GM18907 (cell line): ENCODE data around the gene SCARB2.
A peak's percentile ranks its signal among the peaks of the same experiment; 100 is the strongest.

Experiments
- ATAC-seq: cut with Tn5 transposase; IDR thresholded peaks from one replicate; pipeline ENCODE4 v1.9.1; 2021; ENCODE audit warnings: mild to moderate bottlenecking, moderate library complexity; ENCODE audit not compliant: unreplicated experiment

SCARB2 gene

GRCh38 chr4:76226418-76226817 lies 12.8 kb upstream of the SCARB2 start:
- ATAC-seq = no peak

- ATAC-seq = no peak
These were observed 10.5 kb upstream of the SCARB2 start for GRCh38 chr4:76224171-76224570.

- no peak for ATAC-seq
These were observed 5.9 kb upstream of the SCARB2 start for GRCh38 chr4:76219299-76220055.

- ATAC-seq = no peak
These were observed 3.6 kb upstream of the SCARB2 start for GRCh38 chr4:76216975-76217814.

GRCh38 chr4:76216524-76216923 lies 2.9 kb upstream of the SCARB2 start:
- no peak for ATAC-seq

GRCh38 chr4:76215077-76215476 lies 1.5 kb upstream of the SCARB2 start:
- ATAC-seq = no peak

GRCh38 chr4:76214177-76214675 lies 602 bp upstream of the SCARB2 start:
- ATAC-seq = peak; percentile 1

GRCh38 chr4:76212851-76213414 lies 691 bp downstream of the SCARB2 start:
- ATAC-seq = no peak

- ATAC-seq = no peak
These were observed 1.6 kb downstream of the SCARB2 start for GRCh38 chr4:76211769-76212708.

- no peak for ATAC-seq
These were observed 3.2 kb downstream of the SCARB2 start for GRCh38 chr4:76210452-76210851.

GRCh38 chr4:76209881-76210280 lies 3.7 kb downstream of the SCARB2 start:
- ATAC-seq = no peak

- ATAC-seq = no peak
These were observed 5.4 kb downstream of the SCARB2 start for GRCh38 chr4:76208005-76208765.

GRCh38 chr4:76207549-76207948 lies 6.1 kb downstream of the SCARB2 start:
- no peak for ATAC-seq

- no peak for ATAC-seq
These were observed 7.2 kb downstream of the SCARB2 start for GRCh38 chr4:76206222-76206942.

GRCh38 chr4:76205476-76205875 lies 8.1 kb downstream of the SCARB2 start:
- no peak for ATAC-seq

GRCh38 chr4:76204936-76205335 lies 8.7 kb downstream of the SCARB2 start:
- ATAC-seq = no peak

- ATAC-seq = no peak
These were observed 10.1 kb downstream of the SCARB2 start for GRCh38 chr4:76203541-76203940.

- ATAC-seq = no peak
These were observed 12.3 kb downstream of the SCARB2 start for GRCh38 chr4:76201276-76201675.

GRCh38 chr4:76200771-76201231 lies 12.8 kb downstream of the SCARB2 start:
- no peak for ATAC-seq
